ENCODE data around the gene PLIN4. TPM values are rescaled to one million over a fixed set of nuclear protein-coding genes. Genes with fewer than 3 reads are reported as not detected.

Gene PLIN4
- total RNA-seq, 1 donor from 2014 or later: 1.3 TPM

GRCh38 chr19:4554717-4555116, 36.4 kb upstream of the PLIN4 start:
- Mint-ChIP-seq H3K4me3 (ENCODE audit: low read depth) (no peak overlapping the region), H3K36me3 (ENCODE audit: insufficient read depth) (peaks cover 22% of the 10 kb centered on the region), H3K27ac (no peak overlapping the region), H3K9me3 (ENCODE audit: low read depth) (no peaks in the 10 kb centered on the region), H3K27me3 (no peaks in the 10 kb centered on the region), H3K4me1 (ENCODE audit: low read depth) (no peaks in the 10 kb centered on the region)
- TF ChIP-seq, protein P1, sequence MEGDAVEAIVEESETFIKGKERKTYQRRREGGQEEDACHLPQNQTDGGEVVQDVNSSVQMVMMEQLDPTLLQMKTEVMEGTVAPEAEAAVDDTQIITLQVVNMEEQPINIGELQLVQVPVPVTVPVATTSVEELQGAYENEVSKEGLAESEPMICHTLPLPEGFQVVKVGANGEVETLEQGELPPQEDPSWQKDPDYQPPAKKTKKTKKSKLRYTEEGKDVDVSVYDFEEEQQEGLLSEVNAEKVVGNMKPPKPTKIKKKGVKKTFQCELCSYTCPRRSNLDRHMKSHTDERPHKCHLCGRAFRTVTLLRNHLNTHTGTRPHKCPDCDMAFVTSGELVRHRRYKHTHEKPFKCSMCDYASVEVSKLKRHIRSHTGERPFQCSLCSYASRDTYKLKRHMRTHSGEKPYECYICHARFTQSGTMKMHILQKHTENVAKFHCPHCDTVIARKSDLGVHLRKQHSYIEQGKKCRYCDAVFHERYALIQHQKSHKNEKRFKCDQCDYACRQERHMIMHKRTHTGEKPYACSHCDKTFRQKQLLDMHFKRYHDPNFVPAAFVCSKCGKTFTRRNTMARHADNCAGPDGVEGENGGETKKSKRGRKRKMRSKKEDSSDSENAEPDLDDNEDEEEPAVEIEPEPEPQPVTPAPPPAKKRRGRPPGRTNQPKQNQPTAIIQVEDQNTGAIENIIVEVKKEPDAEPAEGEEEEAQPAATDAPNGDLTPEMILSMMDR (IDR thresholded peaks at IDR 0.05; ENCODE audit: unreplicated experiment): no peak
- no peak for DNase-seq (ENCODE audit: low spot score, unreplicated experiment)

- TF ChIP-seq, protein P1 (IDR thresholded peaks at IDR 0.05; ENCODE audit: unreplicated experiment): no peak
- Mint-ChIP-seq H3K4me3 (ENCODE audit: low read depth) (no peak overlapping the region), H3K9me3 (ENCODE audit: low read depth) (no peaks in the 10 kb centered on the region), H3K27me3 (no peaks in the 10 kb centered on the region), H3K36me3 (ENCODE audit: insufficient read depth) (peaks cover 24% of the 10 kb centered on the region), H3K27ac (no peak overlapping the region), H3K4me1 (ENCODE audit: low read depth) (no peaks in the 10 kb centered on the region)
- DNase-seq (ENCODE audit: low spot score, unreplicated experiment): no peak
Observed at GRCh38 chr19:4553775-4554174, 35.5 kb upstream of the PLIN4 start.

GRCh38 chr19:4553092-4553695, 34.9 kb upstream of the PLIN4 start:
- Mint-ChIP-seq H3K27me3 (no peaks in the 10 kb centered on the region), H3K9me3 (ENCODE audit: low read depth) (no peaks in the 10 kb centered on the region), H3K27ac (no peak overlapping the region), H3K4me3 (ENCODE audit: low read depth) (no peak overlapping the region), H3K4me1 (ENCODE audit: low read depth) (no peaks in the 10 kb centered on the region), H3K36me3 (ENCODE audit: insufficient read depth) (peaks cover 24% of the 10 kb centered on the region)
- no peak for DNase-seq (ENCODE audit: low spot score, unreplicated experiment)
- TF ChIP-seq, protein P1 (IDR thresholded peaks at IDR 0.05; ENCODE audit: unreplicated experiment): no peak

DNA sequence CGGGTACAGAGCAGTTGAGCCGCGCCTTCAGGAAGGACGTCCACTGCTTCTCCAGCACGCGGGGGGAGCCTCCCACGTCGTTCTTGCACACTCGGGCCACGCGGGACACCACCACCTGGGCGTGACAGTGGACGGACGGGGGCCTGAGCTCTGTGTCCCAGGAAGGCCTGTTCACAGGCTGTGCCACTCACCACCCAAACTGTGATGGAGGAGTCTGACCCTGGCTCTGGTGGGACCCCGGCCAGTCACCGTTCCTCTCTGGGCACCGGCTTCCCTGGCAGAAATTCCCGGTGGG, 34.2 kb upstream of the PLIN4 start:
- Mint-ChIP-seq H3K36me3 (ENCODE audit: insufficient read depth) (peaks cover 24% of the 10 kb centered on the region), H3K27me3 (no peaks in the 10 kb centered on the region), H3K4me1 (ENCODE audit: low read depth) (no peaks in the 10 kb centered on the region), H3K9me3 (ENCODE audit: low read depth) (no peaks in the 10 kb centered on the region), H3K4me3 (ENCODE audit: low read depth) (no peak overlapping the region), H3K27ac (no peak overlapping the region)
- TF ChIP-seq, protein P1 (IDR thresholded peaks at IDR 0.05; ENCODE audit: unreplicated experiment): no peak
- no peak for DNase-seq (ENCODE audit: low spot score, unreplicated experiment)

- Mint-ChIP-seq H3K4me3 (ENCODE audit: low read depth) (no peak overlapping the region), H3K27me3 (no peaks in the 10 kb centered on the region), H3K36me3 (ENCODE audit: insufficient read depth) (peaks cover 20% of the 10 kb centered on the region), H3K9me3 (ENCODE audit: low read depth) (no peaks in the 10 kb centered on the region), H3K4me1 (ENCODE audit: low read depth) (no peaks in the 10 kb centered on the region), H3K27ac (no peak overlapping the region)
- TF ChIP-seq, protein P1 (IDR thresholded peaks at IDR 0.05; ENCODE audit: unreplicated experiment): no peak
- DNase-seq (ENCODE audit: low spot score, unreplicated experiment): no peak
Observed at GRCh38 chr19:4550479-4551050, 32.3 kb upstream of the PLIN4 start.
